HepG2 (cell line): Measurements from ENCODE around the gene KCNAB2. TPM values are rescaled to one million over a fixed set of nuclear protein-coding genes. Genes with fewer than 3 reads are reported as not detected.

Experiments
- ARNTL ChIP-seq: sonication (generic); formaldehyde crosslinking; IDR thresholded peaks from 2 replicates; pipeline ENCODE4 v1.4.0; 2020; ENCODE audit warnings: mild to moderate bottlenecking, missing genetic modification reagents
- ATF7 ChIP-seq, 2 experiments: fragments of 450-650 bp in 1 of 2; sonication (generic) in 1 of 2; formaldehyde crosslinking in 1 of 2; IDR thresholded peaks; 2 replicates each; pipeline versions ENCODE4 v1.4.0 to v1.6.1; 2016 to 2020; ENCODE audit warnings: antibody characterized with exemption in 1 of 2, mild to moderate bottlenecking in 1 of 2, missing genetic modification reagents in 1 of 2
- ESRRA ChIP-seq: sonication (generic); formaldehyde crosslinking; IDR thresholded peaks from 2 replicates; pipeline ENCODE4 v1.5.1; 2020; ENCODE audit warnings: mild to moderate bottlenecking, low read depth, missing genetic modification reagents
- FOXO4 ChIP-seq: sonication (generic); formaldehyde crosslinking; conservative IDR thresholded peaks from 2 replicates; pipeline ENCODE4 v1.8.1; 2023; ENCODE audit warnings: missing genetic modification reagents
- PHB2 ChIP-seq: fragments of 450-650 bp; IDR thresholded peaks from 2 replicates; pipeline ENCODE4 v1.6.1; 2018; ENCODE audit not compliant: partially characterized antibody
- RBAK ChIP-seq: sonication (generic); formaldehyde crosslinking; IDR thresholded peaks from 2 replicates; pipeline ENCODE4 v1.5.1; 2020; ENCODE audit warnings: mild to moderate bottlenecking, missing genetic modification reagents
- TAF15 ChIP-seq: fragments of 200-400 bp; formaldehyde crosslinking; IDR thresholded peaks from one replicate; pipeline ENCODE4 v1.6.1; 2018; ENCODE audit warnings: mild to moderate bottlenecking, low read depth, low read length; ENCODE audit not compliant: poor library complexity, severe bottlenecking
- THAP9 ChIP-seq: sonication (generic); formaldehyde crosslinking; IDR thresholded peaks from 2 replicates; pipeline ENCODE4; 2020; ENCODE audit warnings: missing genetic modification reagents, mild to moderate bottlenecking, borderline replicate concordance
- ZHX2 ChIP-seq, 2 experiments: sonication (generic) in 1 of 2; formaldehyde crosslinking in 1 of 2; IDR thresholded peaks; 2 replicates each; pipeline versions ENCODE4 v1.6.1 to v1.9.0; 2014 to 2022; ENCODE audit warnings: antibody characterized with exemption in 1 of 2, borderline replicate concordance in 1 of 2, inconsistent platforms in 1 of 2, low read depth in 1 of 2, missing genetic modification reagents in 1 of 2
- polyA plus RNA-seq, 8 experiments: library from polyadenylated mRNA; depleted of rRNA in 3 of 8; stranded (reverse) in 7 of 8; unstranded in 1 of 8; fragments of >200 nt; fragmentation: Illumina TruSeq in 4 of 8; extraction: Trizol in 4 of 8; gene quantifications; 2 replicates each; pipeline versions ENCODE4 v1.2.1 to v1.2.3, GENCODE V29; 2011 to 2016; ENCODE audit warnings: low read depth in 4 of 8, missing spikeins in 1 of 8, mixed read lengths in 1 of 8; ENCODE audit not compliant: insufficient read depth in 1 of 8
- total RNA-seq, 5 experiments: library from RNA; depleted of rRNA; stranded (reverse); fragments of >200 nt; fragmentation: Illumina TruSeq; extraction: Trizol; gene quantifications; 2 replicates each; pipeline ENCODE4 v1.2.3, GENCODE V29; 2016; ENCODE audit warnings: low read depth in 1 of 5
- TF ChIP-seq, protein P1 (sequence below): sonication (generic); formaldehyde crosslinking; IDR thresholded peaks from 2 replicates; pipeline ENCODE4 v1.9.0; 2021; ENCODE audit warnings: missing genetic modification reagents, mild to moderate bottlenecking, borderline replicate concordance
- TF ChIP-seq, protein P2 (sequence below): sonication (generic); formaldehyde crosslinking; IDR thresholded peaks from 2 replicates; pipeline ENCODE4 v1.5.0; 2020; ENCODE audit warnings: missing genetic modification reagents, mild to moderate bottlenecking, borderline replicate concordance
- TF ChIP-seq, protein P3 (sequence below): sonication (generic); formaldehyde crosslinking; conservative IDR thresholded peaks from 2 replicates; pipeline ENCODE4 v1.8.0; 2022; ENCODE audit warnings: low read depth, missing genetic modification reagents

The KCNAB2 gene
- total and polyA plus RNA-seq, 2 of the 13 experiments (the other 11 are each of a cell fraction or from before 2014, with no cell fraction given), result 6.2 to 8.8 TPM

DNA sequence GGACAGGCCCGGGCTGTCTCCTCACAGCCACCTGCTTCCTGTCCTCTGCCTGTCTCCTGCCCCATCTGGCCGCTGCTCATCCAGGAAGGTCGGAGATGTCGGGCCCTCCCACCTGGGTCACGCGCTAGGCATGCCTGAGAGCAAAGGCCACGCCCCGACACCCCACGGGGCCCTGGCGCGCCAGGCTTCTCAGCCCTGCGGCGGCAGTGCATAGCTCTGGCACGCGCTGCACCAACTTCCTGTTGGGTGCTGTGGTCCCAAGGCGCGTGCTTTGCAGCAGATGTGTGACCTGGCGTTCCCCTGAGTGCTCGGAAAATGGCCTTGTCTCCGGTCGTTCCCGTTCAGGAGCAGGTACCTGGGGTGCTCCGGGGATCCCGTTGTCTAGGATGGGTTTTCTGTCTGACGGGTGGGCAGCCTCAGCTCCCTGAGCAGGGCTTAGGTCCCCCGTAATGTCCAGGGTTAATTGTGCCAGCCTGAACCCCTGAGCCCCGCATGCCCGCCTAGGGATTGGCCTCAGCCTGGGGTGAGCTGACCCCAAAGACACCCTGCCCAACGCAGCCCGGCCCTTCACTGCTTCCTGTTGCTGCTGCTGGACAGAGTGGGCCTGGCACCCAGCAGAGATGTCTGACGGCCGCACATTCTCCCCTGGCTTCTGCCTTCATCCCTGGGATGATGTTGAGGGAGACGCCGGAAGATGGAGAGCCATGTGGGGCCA, 19.4 kb upstream of the KCNAB2 start (continued):
- TF ChIP-seq ZHX2 (IDR thresholded peaks at IDR 0.05; ENCODE audit: low read depth) (no peak), ZHX2 (CRISPR knock-in tag; IDR thresholded peaks at IDR 0.05; ENCODE audit: borderline replicate concordance) (no peak; the same call in 1 of the 2 replicates), TAF15 (no peak), ESRRA (CRISPR knock-in tag) (peak; percentile 24; the same call in 1 of the 2 replicates), ARNTL (peak; percentile 89), RBAK (CRISPR knock-in tag) (no peak), THAP9 (CRISPR knock-in tag) (no peak), PHB2 (no peak), ATF7 (IDR thresholded peaks at IDR 0.05) (no peak), ATF7 (CRISPR knock-in tag; IDR thresholded peaks at IDR 0.05) (0 out of 2 replicates have a peak, but pooled peaks have one; percentile 52), FOXO4 (CRISPR knock-in tag) (no peak)
- TF ChIP-seq, protein P1, sequence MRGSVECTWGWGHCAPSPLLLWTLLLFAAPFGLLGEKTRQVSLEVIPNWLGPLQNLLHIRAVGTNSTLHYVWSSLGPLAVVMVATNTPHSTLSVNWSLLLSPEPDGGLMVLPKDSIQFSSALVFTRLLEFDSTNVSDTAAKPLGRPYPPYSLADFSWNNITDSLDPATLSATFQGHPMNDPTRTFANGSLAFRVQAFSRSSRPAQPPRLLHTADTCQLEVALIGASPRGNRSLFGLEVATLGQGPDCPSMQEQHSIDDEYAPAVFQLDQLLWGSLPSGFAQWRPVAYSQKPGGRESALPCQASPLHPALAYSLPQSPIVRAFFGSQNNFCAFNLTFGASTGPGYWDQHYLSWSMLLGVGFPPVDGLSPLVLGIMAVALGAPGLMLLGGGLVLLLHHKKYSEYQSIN (CRISPR knock-in tag), result no peak
- TF ChIP-seq, protein P2, sequence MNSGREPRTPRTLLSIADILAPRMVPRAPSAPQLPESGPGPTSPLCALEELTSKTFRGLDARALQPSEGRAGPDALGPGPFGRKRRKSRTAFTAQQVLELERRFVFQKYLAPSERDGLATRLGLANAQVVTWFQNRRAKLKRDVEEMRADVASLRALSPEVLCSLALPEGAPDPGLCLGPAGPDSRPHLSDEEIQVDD, result peak; percentile 33; the same call in 1 of the 2 replicates
- TF ChIP-seq, protein P3, sequence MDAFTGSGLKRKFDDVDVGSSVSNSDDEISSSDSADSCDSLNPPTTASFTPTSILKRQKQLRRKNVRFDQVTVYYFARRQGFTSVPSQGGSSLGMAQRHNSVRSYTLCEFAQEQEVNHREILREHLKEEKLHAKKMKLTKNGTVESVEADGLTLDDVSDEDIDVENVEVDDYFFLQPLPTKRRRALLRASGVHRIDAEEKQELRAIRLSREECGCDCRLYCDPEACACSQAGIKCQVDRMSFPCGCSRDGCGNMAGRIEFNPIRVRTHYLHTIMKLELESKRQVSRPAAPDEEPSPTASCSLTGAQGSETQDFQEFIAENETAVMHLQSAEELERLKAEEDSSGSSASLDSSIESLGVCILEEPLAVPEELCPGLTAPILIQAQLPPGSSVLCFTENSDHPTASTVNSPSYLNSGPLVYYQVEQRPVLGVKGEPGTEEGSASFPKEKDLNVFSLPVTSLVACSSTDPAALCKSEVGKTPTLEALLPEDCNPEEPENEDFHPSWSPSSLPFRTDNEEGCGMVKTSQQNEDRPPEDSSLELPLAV (CRISPR knock-in tag), result no peak
